CD4-positive, alpha-beta T cell treated with Interleukin-6 for 4 hours (primary cell): ENCODE results near the gene SEPTIN8.
A peak's percentile ranks its signal among the peaks of the same experiment; 100 is the strongest.

Experiments
- DNase-seq: peaks from one replicate; pipeline ENCODE4 v3.0.0-alpha.2; 2020; ENCODE audit warnings: mixed read lengths

SEPTIN8 gene

GRCh38 chr5:132781029-132781428 lies 4.0 kb upstream of the SEPTIN8 start:
- no peak for DNase-seq

- no peak for DNase-seq
Observed at GRCh38 chr5:132780577-132780976, 3.5 kb upstream of the SEPTIN8 start.

GRCh38 chr5:132779961-132780360 lies 2.9 kb upstream of the SEPTIN8 start:
- no peak for DNase-seq

- no peak for DNase-seq
Observed at GRCh38 chr5:132778856-132779255, 1.8 kb upstream of the SEPTIN8 start.

- no peak for DNase-seq
Observed at GRCh38 chr5:132778129-132778528, 1.1 kb upstream of the SEPTIN8 start.

- no peak for DNase-seq
Observed at GRCh38 chr5:132776938-132777208, 166 bp downstream of the SEPTIN8 start.

GRCh38 chr5:132776131-132776937 lies 705 bp downstream of the SEPTIN8 start:
- DNase-seq, result peak; percentile 8

GRCh38 chr5:132775476-132775961 lies 1.5 kb downstream of the SEPTIN8 start:
- DNase-seq, result no peak

- no peak for DNase-seq
Observed at GRCh38 chr5:132774896-132775295, 2.1 kb downstream of the SEPTIN8 start.

- no peak for DNase-seq
Observed at GRCh38 chr5:132774406-132774805, 2.6 kb downstream of the SEPTIN8 start.

- no peak for DNase-seq
Observed at GRCh38 chr5:132773601-132774355, 3.3 kb downstream of the SEPTIN8 start.

GRCh38 chr5:132773114-132773513 lies 3.9 kb downstream of the SEPTIN8 start:
- no peak for DNase-seq

GRCh38 chr5:132772291-132773070 lies 4.6 kb downstream of the SEPTIN8 start:
- no peak for DNase-seq

- no peak for DNase-seq
Observed at GRCh38 chr5:132771503-132771998, 5.5 kb downstream of the SEPTIN8 start.

GRCh38 chr5:132770476-132771159 lies 6.4 kb downstream of the SEPTIN8 start:
- no peak for DNase-seq

GRCh38 chr5:132768485-132768868 lies 8.6 kb downstream of the SEPTIN8 start:
- no peak for DNase-seq

GRCh38 chr5:132767150-132767549 lies 9.9 kb downstream of the SEPTIN8 start:
- no peak for DNase-seq

GRCh38 chr5:132766806-132767055 lies 10.3 kb downstream of the SEPTIN8 start:
- no peak for DNase-seq

- no peak for DNase-seq
Observed at GRCh38 chr5:132766020-132766805, 10.8 kb downstream of the SEPTIN8 start.

GRCh38 chr5:132765311-132766019 lies 11.6 kb downstream of the SEPTIN8 start:
- no peak for DNase-seq

- no peak for DNase-seq
Observed at GRCh38 chr5:132764671-132765238, 12.3 kb downstream of the SEPTIN8 start.
